ENCODE measurements around the gene ZNF230. TPM values are rescaled to one million over a fixed set of nuclear protein-coding genes. Genes with fewer than 3 reads are reported as not detected.
A peak's percentile ranks its signal among the peaks of the same experiment; 100 is the strongest.

The ZNF230 gene
- total RNA-seq, 4 donors from 2014 or later, result 6.5 to 15.1 (median 13.9) TPM

DNA sequence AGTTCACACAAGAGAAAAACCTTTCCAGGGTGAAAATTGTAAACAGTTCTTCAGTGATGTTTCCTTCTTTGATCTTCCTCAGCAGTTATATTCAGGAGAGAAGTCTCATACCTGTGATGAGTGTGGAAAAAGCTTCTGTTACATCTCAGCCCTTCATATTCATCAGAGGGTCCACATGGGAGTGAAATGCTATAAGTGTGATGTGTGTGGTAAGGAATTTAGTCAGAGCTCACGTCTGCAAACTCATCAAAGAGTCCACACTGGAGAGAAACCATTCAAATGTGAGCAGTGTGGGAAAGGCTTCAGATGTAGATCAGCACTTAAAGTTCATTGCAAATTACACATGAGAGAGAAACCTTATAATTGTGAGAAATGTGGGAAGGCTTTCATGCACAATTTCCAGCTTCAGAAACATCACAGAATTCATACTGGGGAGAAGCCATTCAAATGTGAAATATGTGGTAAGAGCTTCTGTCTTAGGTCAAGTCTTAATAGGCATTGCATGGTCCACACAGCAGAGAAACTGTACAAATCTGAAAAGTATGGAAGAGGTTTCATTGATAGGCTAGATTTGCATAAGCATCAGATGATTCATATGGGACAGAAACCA, 29.3 kb downstream of the ZNF230 start:
- intact Hi-C loops (cut with DNase I; ENCODE audit: low total_unique reads), result no loop called here
- no peak for DNase-seq
- no peak overlapping the region for H3K27ac ChIP-seq
- H3K4me1 ChIP-seq, result no peaks in the 10 kb centered on the region
- H3K4me3 ChIP-seq, result no peak overlapping the region
- TF ChIP-seq, protein P1, sequence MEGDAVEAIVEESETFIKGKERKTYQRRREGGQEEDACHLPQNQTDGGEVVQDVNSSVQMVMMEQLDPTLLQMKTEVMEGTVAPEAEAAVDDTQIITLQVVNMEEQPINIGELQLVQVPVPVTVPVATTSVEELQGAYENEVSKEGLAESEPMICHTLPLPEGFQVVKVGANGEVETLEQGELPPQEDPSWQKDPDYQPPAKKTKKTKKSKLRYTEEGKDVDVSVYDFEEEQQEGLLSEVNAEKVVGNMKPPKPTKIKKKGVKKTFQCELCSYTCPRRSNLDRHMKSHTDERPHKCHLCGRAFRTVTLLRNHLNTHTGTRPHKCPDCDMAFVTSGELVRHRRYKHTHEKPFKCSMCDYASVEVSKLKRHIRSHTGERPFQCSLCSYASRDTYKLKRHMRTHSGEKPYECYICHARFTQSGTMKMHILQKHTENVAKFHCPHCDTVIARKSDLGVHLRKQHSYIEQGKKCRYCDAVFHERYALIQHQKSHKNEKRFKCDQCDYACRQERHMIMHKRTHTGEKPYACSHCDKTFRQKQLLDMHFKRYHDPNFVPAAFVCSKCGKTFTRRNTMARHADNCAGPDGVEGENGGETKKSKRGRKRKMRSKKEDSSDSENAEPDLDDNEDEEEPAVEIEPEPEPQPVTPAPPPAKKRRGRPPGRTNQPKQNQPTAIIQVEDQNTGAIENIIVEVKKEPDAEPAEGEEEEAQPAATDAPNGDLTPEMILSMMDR (IDR thresholded peaks at IDR 0.05), result no peak
- no peak for TF ChIP-seq POLR2A (IDR thresholded peaks at IDR 0.05)
- H3K36me3 ChIP-seq, result no peaks in the 10 kb centered on the region
- peaks cover 0 to 62% of the 10 kb centered on the region in 2 donors for H3K9me3 ChIP-seq
- H3K27me3 ChIP-seq, result no peaks in the 10 kb centered on the region

DNA sequence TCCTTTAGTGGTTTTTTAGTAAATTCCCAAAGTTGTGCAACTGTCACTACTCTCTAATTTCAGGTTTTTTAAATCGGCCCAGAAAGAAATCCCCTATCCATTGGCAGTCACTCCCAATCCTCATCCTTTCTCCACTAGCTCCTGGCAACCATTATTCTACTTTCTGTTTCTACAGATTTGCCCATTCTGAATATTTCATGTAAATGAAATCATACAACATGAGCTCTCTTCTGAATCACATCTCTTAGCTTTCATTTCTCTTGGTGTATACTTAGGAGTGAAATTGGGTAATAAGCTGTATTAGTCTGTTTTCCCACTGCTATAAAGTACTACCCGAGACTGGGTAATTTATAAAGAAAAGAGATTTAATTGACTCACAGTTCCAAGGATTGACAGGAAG, 39.4 kb downstream of the ZNF230 start:
- no peak for TF ChIP-seq POLR2A (IDR thresholded peaks at IDR 0.05)
- TF ChIP-seq, protein P1 (IDR thresholded peaks at IDR 0.05), result no peak
- no peak for DNase-seq
- no peaks in the 10 kb centered on the region for H3K4me1 ChIP-seq
- intact Hi-C loops (cut with DNase I; ENCODE audit: low total_unique reads), result no loop called here
- no peak overlapping the region for H3K27ac ChIP-seq
- H3K4me3 ChIP-seq, result no peak overlapping the region
- no peaks in the 10 kb centered on the region for H3K36me3 ChIP-seq
- H3K9me3 ChIP-seq, result peaks cover 0 to 13% of the 10 kb centered on the region in 2 donors
- peaks cover 0 to 4% of the 10 kb centered on the region in 2 donors for H3K27me3 ChIP-seq

DNA sequence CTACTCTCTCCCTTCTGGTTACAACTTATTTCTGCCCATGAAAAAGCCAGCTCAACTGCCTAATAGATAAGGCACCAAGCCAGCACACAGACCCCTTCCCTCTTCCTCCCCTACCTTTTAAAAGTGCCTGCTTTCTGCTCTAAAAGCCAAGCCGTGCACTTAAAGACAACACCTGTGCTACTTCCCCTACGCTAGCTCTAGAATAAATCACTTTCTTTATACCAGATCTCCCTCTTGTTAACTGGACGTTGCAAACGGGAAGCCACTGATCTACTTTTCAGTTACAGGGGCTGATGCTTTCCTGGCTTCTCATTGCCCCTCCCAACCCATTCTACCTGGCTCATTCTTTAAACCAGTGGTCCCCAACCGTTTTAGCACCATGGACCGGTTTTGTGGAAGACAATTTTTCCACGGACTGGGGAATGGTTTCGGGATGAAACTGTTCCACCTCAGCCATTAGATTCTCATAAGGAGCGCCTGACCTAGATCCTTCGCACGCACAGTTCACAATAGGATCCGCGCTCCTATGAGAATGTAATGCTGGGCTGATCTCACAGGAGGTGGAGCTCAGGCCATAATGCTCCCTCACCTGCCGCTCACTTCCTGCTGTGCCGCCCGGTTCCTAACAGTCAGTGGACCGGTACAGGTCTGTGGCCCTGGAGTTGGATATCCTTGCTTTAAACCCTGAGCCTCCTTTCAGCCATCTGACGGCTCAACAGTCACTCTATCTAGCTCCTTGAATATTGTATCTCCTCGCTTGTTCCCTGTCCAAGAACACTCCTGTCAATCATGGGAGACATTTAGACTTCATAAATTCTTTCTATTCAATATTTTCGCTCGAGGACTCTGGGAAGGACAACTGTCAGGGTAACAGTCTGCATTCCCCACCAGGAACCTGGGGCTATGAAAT, 48.2 kb downstream of the ZNF230 start:
- H3K27me3 ChIP-seq, result peaks cover 0 to 6% of the 10 kb centered on the region in 2 donors
- TF ChIP-seq, protein P1 (IDR thresholded peaks at IDR 0.05), result no peak
- TF ChIP-seq POLR2A (IDR thresholded peaks at IDR 0.05), result no peak
- no peak for DNase-seq
- no peaks in the 10 kb centered on the region for H3K9me3 ChIP-seq
- intact Hi-C loops (cut with DNase I; ENCODE audit: low total_unique reads), result no loop called here
- H3K4me3 ChIP-seq, result peak overlapping the region; percentile 50 to 68
- H3K36me3 ChIP-seq, result no peaks in the 10 kb centered on the region
- H3K4me1 ChIP-seq, result no peaks in the 10 kb centered on the region
- H3K27ac ChIP-seq, result peak overlapping the region; percentile 7 to 55

DNA sequence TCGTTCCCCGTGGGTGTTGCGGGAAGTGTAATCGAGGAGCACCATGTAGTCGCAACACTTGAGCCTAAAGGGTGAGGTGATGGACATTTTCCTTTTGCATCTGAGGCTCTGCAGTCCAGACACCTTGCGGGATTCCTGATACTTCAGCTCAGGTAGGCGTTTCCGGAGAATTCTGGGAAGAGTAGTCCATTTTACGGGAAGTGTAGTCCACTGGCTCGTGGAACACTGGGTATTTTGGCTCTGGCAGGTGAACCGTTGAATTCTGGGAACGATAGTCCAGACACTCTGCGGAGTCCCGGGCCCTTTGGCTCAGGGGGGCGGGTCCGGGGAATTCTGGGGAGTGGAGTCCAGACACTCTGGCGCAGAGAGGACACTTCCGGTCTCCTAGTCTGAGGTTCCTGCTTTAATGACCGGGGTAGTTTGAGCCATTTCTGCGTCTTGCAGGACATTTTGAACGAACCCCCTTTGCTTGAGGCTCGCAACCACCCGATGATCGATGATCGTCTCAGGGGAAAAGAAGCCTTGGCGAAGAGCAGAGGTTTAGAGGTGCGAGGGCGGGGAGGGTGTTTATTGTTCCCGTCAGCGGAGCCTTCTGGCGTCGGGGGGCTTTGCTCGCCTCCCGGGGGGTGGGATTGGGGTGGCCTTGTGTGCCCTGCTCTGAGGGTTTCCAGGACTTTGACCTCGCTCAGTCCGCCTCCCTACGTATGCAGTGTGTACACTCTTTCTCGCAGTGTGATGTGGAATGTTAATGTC, 49.1 kb downstream of the ZNF230 start, which contains the start of gene ZNF223:
TSS of gene ZNF223 (plus strand) at position 387 of the 753 bp plus-strand sequence. CDS start 3,141 bp downstream, outside the sequence.
- H3K27ac ChIP-seq, result peak within 1 kb of the TSS; percentile 64 to 70
- TF ChIP-seq POLR2A (IDR thresholded peaks at IDR 0.05), result no peak
- TF ChIP-seq, protein P1 (IDR thresholded peaks at IDR 0.05), result no peak
- H3K36me3 ChIP-seq, result no peaks in the 10 kb centered on the region
- H3K9me3 ChIP-seq, result no peaks in the 10 kb centered on the region
- peak; percentile 93 to 94 for DNase-seq
- intact Hi-C loops (cut with DNase I; ENCODE audit: low total_unique reads), result no loop called here
- H3K4me1 ChIP-seq, result no peaks in the 10 kb centered on the region
- H3K27me3 ChIP-seq, result peaks cover 0 to 6% of the 10 kb centered on the region in 2 donors
- H3K4me3 ChIP-seq, result peak within 1 kb of the TSS; percentile 50 to 68

All from uterus (tissue), 4 donors.